ENCODE measurements around the gene ZNF804A.

ZNF804A gene

GRCh38 chr2:184598316-184599053 lies at the start of gene ZNF804A:
Gene ZNF804A (plus strand): TSS chr2:184598529. CDS start chr2:184598960, 431 bp downstream.
- peak; percentile 5 for DNase-seq

GRCh38 chr2:184549153-184549552 lies 49.2 kb upstream of the ZNF804A start:
- DNase-seq, result no peak

DNA sequence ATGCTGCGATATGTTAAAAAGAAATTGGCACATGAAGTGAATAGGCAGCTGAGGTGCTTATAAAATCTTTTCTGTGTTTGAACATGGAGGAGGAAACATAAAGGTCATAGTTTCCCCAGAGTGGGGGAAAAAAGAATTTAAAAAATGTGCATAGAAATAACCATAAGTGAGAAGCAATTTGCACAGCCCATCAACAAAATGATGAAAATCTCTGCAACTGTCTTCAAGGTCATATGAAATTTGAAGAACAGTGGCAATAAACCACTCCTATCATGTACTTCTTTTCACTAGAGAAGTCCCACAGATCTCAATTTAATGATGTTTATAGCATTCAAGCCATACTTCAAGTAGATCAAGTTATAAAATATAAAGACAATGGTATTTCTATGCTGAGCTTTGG lies 46.7 kb upstream of the ZNF804A start:
- DNase-seq, result no peak

- DNase-seq, result no peak
These were observed 43.6 kb upstream of the ZNF804A start for GRCh38 chr2:184554736-184555135.

GRCh38 chr2:184555352-184555751 lies 43.0 kb upstream of the ZNF804A start:
- no peak for DNase-seq

DNA sequence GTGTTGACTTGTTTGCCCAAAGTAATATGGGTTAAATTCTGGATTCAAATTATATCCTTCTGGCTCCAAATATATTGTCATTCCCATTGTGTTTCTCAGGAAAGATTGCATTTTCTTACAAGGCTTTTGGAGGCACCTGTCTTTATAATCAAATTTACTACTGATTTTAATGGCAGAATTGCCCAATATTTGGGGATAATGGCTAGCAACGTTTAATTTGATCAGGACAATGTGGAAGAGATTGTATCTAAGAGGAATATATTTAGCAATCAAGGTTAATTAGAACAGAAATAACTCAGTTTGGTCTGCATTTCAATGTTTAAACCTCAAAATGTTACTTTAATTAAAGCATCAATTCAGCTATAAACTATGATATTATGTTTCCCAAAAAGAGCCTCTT lies 41.7 kb upstream of the ZNF804A start:
- no peak for DNase-seq

GRCh38 chr2:184558713-184559464 lies 39.4 kb upstream of the ZNF804A start:
- no peak for DNase-seq

DNA sequence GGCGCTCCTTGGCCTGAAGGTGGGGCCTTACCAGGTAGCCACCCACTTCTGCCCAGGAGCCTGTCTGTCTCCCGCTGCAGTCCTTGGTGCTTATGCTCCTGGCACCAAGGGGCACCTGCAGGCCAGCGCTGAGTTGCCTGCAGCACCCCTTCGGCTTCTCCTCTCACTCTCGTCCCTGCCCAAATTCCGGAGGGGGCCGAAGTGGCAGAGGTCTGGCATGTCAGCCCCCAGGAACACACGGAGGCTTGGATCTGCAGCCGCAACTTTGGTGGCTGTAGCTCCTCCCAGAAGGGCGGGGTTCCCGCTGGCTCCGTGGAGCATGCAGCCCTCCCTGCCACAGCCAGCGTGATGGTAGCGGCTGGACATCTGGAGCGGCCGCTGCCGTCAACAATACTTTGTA lies 37.7 kb upstream of the ZNF804A start:
- DNase-seq, result no peak

GRCh38 chr2:184562532-184562931 lies 35.8 kb upstream of the ZNF804A start:
- DNase-seq, result no peak

GRCh38 chr2:184564092-184564491 lies 34.2 kb upstream of the ZNF804A start:
- DNase-seq, result no peak

GRCh38 chr2:184566716-184567115 lies 31.6 kb upstream of the ZNF804A start:
- no peak for DNase-seq

DNA sequence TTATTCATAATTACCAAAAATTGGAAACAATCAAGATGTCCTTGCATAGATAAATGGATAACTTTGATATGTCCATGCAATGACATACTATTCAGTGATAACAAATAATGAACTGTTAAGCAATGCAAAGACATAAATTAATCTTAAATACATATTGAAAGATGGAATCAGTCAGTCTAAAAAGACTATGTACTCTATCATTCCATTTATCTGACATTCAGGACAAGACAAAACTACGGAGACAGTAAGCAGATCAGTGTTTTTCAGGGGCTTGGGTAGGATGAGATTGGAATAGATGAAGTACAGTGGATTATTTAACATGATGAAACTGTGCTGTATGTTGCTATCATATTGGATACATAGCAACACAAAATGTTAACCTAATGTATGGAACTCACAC lies 21.3 kb upstream of the ZNF804A start:
- DNase-seq, result no peak

GRCh38 chr2:184577743-184578142 lies 20.6 kb upstream of the ZNF804A start:
- DNase-seq, result no peak

DNA sequence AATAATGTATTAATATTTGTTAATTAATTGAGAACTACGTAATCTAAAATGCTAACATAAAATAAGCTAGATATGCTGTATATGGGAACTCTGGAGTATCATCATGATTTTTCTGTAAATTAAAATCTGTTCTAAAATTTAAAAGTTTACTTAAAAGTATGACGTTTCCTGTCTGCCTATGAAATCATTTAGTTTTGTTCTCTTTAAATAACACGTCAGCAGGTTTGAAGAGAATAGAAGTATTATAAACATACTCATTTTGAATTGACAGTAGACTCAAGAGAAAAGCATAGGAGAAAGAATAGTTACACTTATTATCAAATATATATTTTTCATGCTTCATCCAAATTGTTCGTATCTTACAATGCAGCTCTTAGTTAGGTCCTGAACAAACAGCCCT lies 19.1 kb upstream of the ZNF804A start:
- no peak for DNase-seq

DNA sequence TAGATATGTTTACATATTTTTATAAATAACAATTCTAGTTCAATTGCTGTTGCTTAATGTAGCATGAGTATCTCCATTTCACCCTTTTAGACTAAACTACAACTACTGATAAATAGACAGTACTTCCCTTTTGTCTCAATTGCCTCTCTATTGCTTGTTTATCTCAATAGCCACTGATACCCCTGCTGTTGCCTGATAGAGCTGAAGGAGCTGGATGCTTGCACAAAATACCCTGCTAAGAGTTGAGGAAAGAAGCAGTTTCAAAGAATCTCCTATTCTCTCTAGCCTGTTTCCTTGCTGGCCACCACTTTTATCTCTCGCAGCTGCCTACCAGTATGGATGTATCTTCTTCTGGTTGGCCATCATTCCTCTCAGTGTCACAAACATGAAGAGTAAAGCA lies 16.9 kb upstream of the ZNF804A start:
- no peak for DNase-seq

DNA sequence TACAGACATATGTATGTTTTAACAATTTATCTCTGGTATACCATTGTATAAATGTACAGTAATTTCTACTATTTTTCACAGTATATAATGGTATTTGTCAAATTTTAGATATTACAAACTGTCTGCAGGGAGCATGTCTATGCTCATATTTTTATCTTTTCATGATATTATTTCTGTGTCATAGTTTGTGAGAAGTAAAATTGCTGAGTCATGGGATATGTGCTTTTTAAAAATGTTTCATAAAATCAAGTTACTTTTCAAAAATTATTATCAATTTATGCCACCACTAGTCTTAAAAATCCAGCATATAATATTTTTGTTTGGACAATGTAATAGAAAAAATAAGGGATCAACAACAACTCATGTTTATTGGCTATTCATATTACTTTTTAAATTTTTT lies 9.1 kb upstream of the ZNF804A start:
- no peak for DNase-seq

DNA sequence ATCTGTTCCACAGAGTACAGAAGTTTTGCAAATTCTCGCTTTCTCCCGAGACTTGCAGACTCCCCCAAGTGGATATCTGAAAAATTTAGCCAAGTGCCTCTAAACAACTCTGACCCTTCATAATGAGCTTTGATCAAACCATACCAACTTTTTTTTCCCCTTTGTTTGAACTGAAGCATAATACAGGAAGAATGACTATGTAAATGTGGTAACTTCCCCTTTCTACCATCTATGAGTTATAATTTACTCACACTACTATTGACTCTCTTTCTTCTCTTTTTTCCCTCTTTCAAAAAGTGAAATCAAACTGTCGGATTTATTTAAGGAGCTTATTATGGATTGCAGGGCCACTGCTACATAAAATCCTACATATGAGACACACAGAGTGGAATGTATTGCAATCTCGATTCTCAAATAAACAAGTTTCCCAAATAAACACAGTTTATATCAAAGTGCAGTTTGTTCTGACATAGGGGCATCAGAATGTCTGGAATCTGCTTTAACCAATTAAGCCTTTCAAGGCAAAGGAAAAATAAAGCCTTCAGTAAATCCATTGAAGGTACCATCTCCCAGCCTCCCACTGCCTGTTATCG lies 1.4 kb upstream of the ZNF804A start:
- DNase-seq, result no peak

- no peak for DNase-seq
These were observed 748 bp upstream of the ZNF804A start for GRCh38 chr2:184597571-184597991.

- no peak for DNase-seq
These were observed 370 bp upstream of the ZNF804A start for GRCh38 chr2:184598002-184598315.

DNA sequence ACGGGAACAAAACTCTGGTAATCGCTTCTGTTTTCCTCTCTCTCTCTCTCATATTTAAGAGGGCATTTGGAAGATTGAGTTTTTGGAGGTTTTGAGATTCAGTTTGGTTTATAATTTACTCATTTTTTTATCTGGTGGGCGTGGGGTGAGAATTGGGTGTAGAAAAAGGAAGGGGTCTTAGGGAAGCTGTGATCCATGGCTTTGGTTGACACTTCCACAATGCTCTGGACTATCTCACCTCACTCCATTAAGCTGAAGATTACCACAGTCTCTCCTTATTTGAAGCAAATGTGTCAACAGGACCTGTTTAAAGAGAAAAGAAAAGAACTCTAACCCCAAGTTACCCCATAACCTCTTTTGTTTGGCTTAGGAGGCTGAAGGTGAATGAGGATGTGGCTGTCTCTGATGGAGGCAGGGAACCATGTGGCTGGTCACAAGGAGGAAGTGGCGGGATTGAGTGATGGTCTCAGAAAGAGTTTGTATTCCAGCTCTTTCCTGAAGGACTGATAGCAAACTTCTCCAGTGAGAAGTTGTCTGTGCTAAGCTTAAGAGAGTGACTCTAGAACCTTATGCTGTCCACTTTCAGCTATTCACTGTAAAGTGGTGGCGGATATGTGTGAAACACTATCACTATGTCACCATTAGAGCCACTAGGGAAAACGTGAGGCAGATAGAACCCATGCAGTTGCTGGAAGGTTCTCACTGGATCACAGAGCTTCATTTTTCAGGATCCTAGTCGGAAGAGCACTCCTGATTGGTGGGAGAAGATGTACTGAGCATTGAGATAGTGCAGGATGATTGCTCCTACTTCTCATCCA lies 934 bp downstream of the ZNF804A start:
- DNase-seq, result no peak

DNA sequence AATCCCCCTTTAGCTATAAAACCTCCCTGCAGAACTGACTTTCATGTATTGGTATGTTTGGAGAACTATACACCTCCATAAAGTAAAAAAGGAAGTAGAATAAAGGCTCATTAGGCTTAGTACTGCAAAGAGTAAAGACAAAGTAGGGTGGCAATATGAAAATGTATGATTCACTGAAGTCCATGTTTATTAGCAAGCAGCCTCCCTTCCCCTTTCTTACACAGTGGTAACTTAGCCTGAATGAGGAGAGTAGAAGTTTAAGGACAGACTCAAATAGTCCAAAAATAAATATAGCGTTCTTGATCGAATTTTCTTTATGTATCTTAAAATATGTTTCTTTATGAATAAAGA lies 1.5 kb downstream of the ZNF804A start:
- no peak for DNase-seq

- DNase-seq, result no peak
These were observed 4.4 kb downstream of the ZNF804A start for GRCh38 chr2:184602734-184603133.

DNA sequence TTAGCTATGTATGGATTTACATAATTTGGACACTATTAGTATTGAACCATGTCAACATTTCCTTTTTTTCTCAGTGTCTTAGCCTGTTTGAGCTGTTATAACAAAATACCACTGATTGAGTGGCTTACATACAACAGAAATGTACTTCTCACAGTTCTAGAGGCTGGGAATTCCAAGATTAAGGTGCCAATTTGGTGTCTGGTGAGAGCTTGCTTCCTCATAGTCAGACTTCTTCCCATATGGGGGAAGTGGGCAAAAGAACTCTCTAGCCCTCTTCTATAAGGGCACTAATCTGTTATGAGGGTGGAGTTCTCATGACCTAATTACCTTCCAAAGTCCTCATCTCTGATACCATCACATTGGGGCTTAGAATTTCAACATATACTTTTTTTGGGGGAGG lies 12.6 kb downstream of the ZNF804A start:
- DNase-seq, result no peak

Data from stimulated activated CD4-positive, alpha-beta T cell treated with anti-CD3 and anti-CD28 coated beads, Interleukin-4, amount 100 ng/mL, for 1 hour (primary cell).